Neuronal stem cell (in vitro differentiated cells): ENCODE measurements around the gene GAD1. TPM values are rescaled to one million over a fixed set of nuclear protein-coding genes. Genes with fewer than 3 reads are reported as not detected.
A peak's percentile ranks its signal among the peaks of the same experiment; 100 is the strongest.

Experiments
- DNase-seq: peaks from one replicate; pipeline ENCODE4 v3.0.0-alpha.2; 2013; ENCODE audit warnings: low spot score
- H2AFZ ChIP-seq: one replicate; pipeline ENCODE4 v1.6.1; 2013; ENCODE audit warnings: mild to moderate bottlenecking, low read length, inconsistent platforms
- H2AK5ac ChIP-seq: 2 replicates; pipeline ENCODE4 v1.6.1; 2013; ENCODE audit warnings: low read depth, mild to moderate bottlenecking, inconsistent platforms, low read length, moderate library complexity, mixed read lengths
- H2BK120ac ChIP-seq: 2 replicates; pipeline ENCODE4 v1.6.1; 2013; ENCODE audit warnings: low read depth, mild to moderate bottlenecking, inconsistent platforms, low read length, moderate library complexity, mixed read lengths
- H2BK12ac ChIP-seq: one replicate; pipeline ENCODE4 v1.6.1; 2013; ENCODE audit warnings: low read length, inconsistent platforms
- H2BK15ac ChIP-seq: 2 replicates; pipeline ENCODE4 v1.6.1; 2013; ENCODE audit warnings: mild to moderate bottlenecking, low read length, inconsistent platforms, mixed read lengths
- H2BK5ac ChIP-seq: one replicate; pipeline ENCODE4 v1.6.1; 2013; ENCODE audit warnings: inconsistent platforms, mild to moderate bottlenecking, low read length, moderate library complexity
- H3K14ac ChIP-seq: one replicate; pipeline ENCODE4 v1.6.1; 2013; ENCODE audit warnings: low read length, inconsistent platforms
- H3K18ac ChIP-seq: 2 replicates; pipeline ENCODE4 v1.6.1; 2013; ENCODE audit warnings: low read length, inconsistent platforms
- H3K23ac ChIP-seq: 2 replicates; pipeline ENCODE4 v1.6.1; 2013; ENCODE audit warnings: low read depth, mild to moderate bottlenecking, mixed read lengths, low read length, inconsistent platforms; ENCODE audit not compliant: poor library complexity
- H3K27ac ChIP-seq: replicated peaks from 3 replicates; pipeline ENCODE4 v1.5.1; 2013; ENCODE audit warnings: low read length, inconsistent platforms
- H3K27me3 ChIP-seq, 3 experiments: 2 replicates each; pipeline ENCODE4 v1.6.1; 2013; ENCODE audit warnings: low read length in 3 of 3, mild to moderate bottlenecking in 2 of 3, inconsistent platforms in 1 of 3, low read depth in 1 of 3, mixed read lengths in 1 of 3, moderate library complexity in 1 of 3; ENCODE audit not compliant: control insufficient read depth in 3 of 3, insufficient read depth in 3 of 3
- H3K36me3 ChIP-seq, 2 donors: replicated peaks in 1 of 2; 2 replicates each; pipeline ENCODE4 v1.6.1; 2013; ENCODE audit warnings: low read length in 2 of 2; ENCODE audit not compliant: control insufficient read depth in 2 of 2, insufficient read depth in 2 of 2
- H3K4ac ChIP-seq: 2 replicates; pipeline ENCODE4 v1.6.1; 2013; ENCODE audit warnings: inconsistent platforms, mild to moderate bottlenecking, low read length, moderate library complexity
- H3K4me1 ChIP-seq, 2 donors: 1 replicate in 1 of 2; 2 replicates in 1 of 2; pipeline ENCODE4 v1.6.1; 2013; ENCODE audit warnings: low read length in 2 of 2, low read depth in 1 of 2; ENCODE audit not compliant: control insufficient read depth in 2 of 2, insufficient read depth in 1 of 2
- H3K4me2 ChIP-seq: one replicate; pipeline ENCODE4 v1.6.1; 2013; ENCODE audit warnings: mild to moderate bottlenecking, low read length, inconsistent platforms; ENCODE audit not compliant: insufficient read depth, poor library complexity, severe bottlenecking
- H3K4me3 ChIP-seq, 2 donors: 2 replicates each; pipeline ENCODE4 v1.5.1; 2013; ENCODE audit warnings: low read length in 2 of 2, mild to moderate bottlenecking in 2 of 2, inconsistent platforms in 1 of 2, moderate library complexity in 1 of 2
- H3K79me1 ChIP-seq: one replicate; pipeline ENCODE4 v1.6.1; 2013; ENCODE audit warnings: low read depth, mild to moderate bottlenecking, inconsistent platforms, low read length, moderate library complexity
- H3K9ac ChIP-seq: one replicate; pipeline ENCODE4 v1.6.1; 2013; ENCODE audit warnings: mild to moderate bottlenecking, low read depth, low read length, inconsistent platforms; ENCODE audit not compliant: poor library complexity
- H3K9me3 ChIP-seq, 2 donors: replicated peaks in 1 of 2; 2 replicates each; pipeline versions ENCODE3 to v1.6.1; 2013; ENCODE audit warnings: low read length in 2 of 2, mild to moderate bottlenecking in 2 of 2, inconsistent platforms in 1 of 2, low read depth in 1 of 2, mixed read lengths in 1 of 2, moderate library complexity in 1 of 2; ENCODE audit not compliant: control insufficient read depth in 2 of 2, insufficient read depth in 1 of 2
- H4K8ac ChIP-seq: one replicate; pipeline ENCODE4 v1.6.1; 2013; ENCODE audit warnings: low read depth, mild to moderate bottlenecking, inconsistent platforms, low read length, moderate library complexity
- H4K91ac ChIP-seq: one replicate; pipeline ENCODE4 v1.6.1; 2013; ENCODE audit warnings: low read length, low read depth, mild to moderate bottlenecking, inconsistent platforms; ENCODE audit not compliant: poor library complexity
- WGBS, 2 donors: extraction: QIAGEN DNeasy Blood & Tissue Kit; methylation state at CpG; one replicate each; pipeline ENCODE4 v1.1.7; 2013; ENCODE audit warnings: missing lambda C conversion rate in 2 of 2, mixed read lengths in 1 of 2; ENCODE audit not compliant: insufficient read length in 2 of 2, insufficient replicate concordance in 1 of 2; ENCODE audit errors: extremely low coverage in 2 of 2; 5-methylcytosine and 5-hydroxymethylcytosine counted together
- polyA plus RNA-seq, 2 experiments: library from polyadenylated mRNA; stranded (reverse); fragments of 200-250 nt; gene quantifications; one replicate each; pipeline ENCODE4 v1.2.3, GENCODE V29; 2013

The GAD1 gene
- 0.08 TPM for polyA plus RNA-seq (2013, experiment 1 of 2)
- polyA plus RNA-seq (2013, experiment 2 of 2): 0.14 TPM

GRCh38 chr2:170816504-170817092 lies at the start of gene GAD1:
TSS of gene GAD1 (plus strand) at chr2:170816887. CDS start at chr2:170818592, 1,705 bp downstream.
- Histone ChIP-seq H3K9ac (peak within 1 kb of the TSS; percentile 46), H3K4me1 (peaks cover 18 to 20% of the 10 kb centered on the region in 2 donors), H2BK120ac (no peak within 1 kb of the TSS), H2AK5ac (no peak within 1 kb of the TSS), H3K23ac (peak within 1 kb of the TSS; percentile 12), H3K79me1 (no peaks in the 10 kb centered on the region), H4K8ac (no peak within 1 kb of the TSS), H3K27ac (no peak within 1 kb of the TSS), H2AFZ (peak within 1 kb of the TSS; percentile 95), H2BK5ac (no peak within 1 kb of the TSS), H3K18ac (peak within 1 kb of the TSS; percentile 60), H3K36me3 (no peaks in the 10 kb centered on the region), H3K27me3 (peaks cover 46 to 87% (median 86%) of the 10 kb centered on the region in 3 experiments), H3K4me2 (peak within 1 kb of the TSS; percentile 95), H2BK12ac (no peak within 1 kb of the TSS), H3K14ac (no peak within 1 kb of the TSS), H3K4ac (no peak within 1 kb of the TSS), H3K9me3 (peaks cover 0 to 3% of the 10 kb centered on the region in 2 donors), H3K4me3 (peak within 1 kb of the TSS; percentile 31 to 69), H4K91ac (no peak within 1 kb of the TSS), H2BK15ac (no peak within 1 kb of the TSS)
- DNase-seq: peak; percentile 33
- no CpG with 5 or more reads among the region's 49 CpGs for WGBS, 2 donors

GRCh38 chr2:170770008-170770605 lies 46.6 kb upstream of the GAD1 start, which contains the start of gene ERICH2:
TSS of gene ERICH2 (plus strand) at chr2:170770378. CDS start at chr2:170770682, 304 bp downstream.
- Histone ChIP-seq H3K4me2 (peak within 1 kb of the TSS; percentile 87), H3K9me3 (no peaks in the 10 kb centered on the region), H4K8ac (no peak within 1 kb of the TSS), H3K23ac (peak within 1 kb of the TSS; percentile 76), H3K27me3 (peaks cover 0 to 31% (median 0%) of the 10 kb centered on the region in 3 experiments), H2AK5ac (no peak within 1 kb of the TSS), H4K91ac (no peak within 1 kb of the TSS), H3K9ac (peak within 1 kb of the TSS; percentile 87), H2BK120ac (no peak within 1 kb of the TSS), H3K14ac (peak within 1 kb of the TSS; percentile 98), H3K4me3 (peak within 1 kb of the TSS; percentile 52 to 91), H3K18ac (peak within 1 kb of the TSS; percentile 91), H2BK12ac (peak within 1 kb of the TSS; percentile 73), H2BK5ac (peak within 1 kb of the TSS; percentile 93), H2BK15ac (peak within 1 kb of the TSS; percentile 67), H3K4ac (peak within 1 kb of the TSS; percentile 89), H2AFZ (peak within 1 kb of the TSS; percentile 98), H3K4me1 (no peaks in the 10 kb centered on the region), H3K79me1 (peaks cover 2% of the 10 kb centered on the region), H3K36me3 (peaks cover 0 to 1% of the 10 kb centered on the region in 2 donors), H3K27ac (peak within 1 kb of the TSS; percentile 46)
- peak; percentile 65 for DNase-seq
- no CpG with 5 or more reads among the region's 13 CpGs for WGBS, 2 donors

- H3K27ac ChIP-seq: peak overlapping the region; percentile 46
- H3K9me3 ChIP-seq: no peaks in the 10 kb centered on the region
- DNase-seq: peak; percentile 67
- H3K18ac ChIP-seq: peak overlapping the region; percentile 91
- H3K4me1 ChIP-seq: no peaks in the 10 kb centered on the region
- no peaks in the 10 kb centered on the region for H3K36me3 ChIP-seq
- H2BK120ac ChIP-seq: no peak overlapping the region
- peak overlapping the region; percentile 67 for H2BK15ac ChIP-seq
- H3K4ac ChIP-seq: peak overlapping the region; percentile 89
- H3K4me2 ChIP-seq: peak overlapping the region; percentile 87
- H3K4me3 ChIP-seq: peak overlapping the region; percentile 52 to 91
- peak overlapping the region; percentile 73 for H2BK12ac ChIP-seq
- no CpG with 5 or more reads among the region's 82 CpGs for WGBS, 2 donors
- peaks cover 2% of the 10 kb centered on the region for H3K79me1 ChIP-seq
- H3K23ac ChIP-seq: peak overlapping the region; percentile 76
- no peak overlapping the region for H4K91ac ChIP-seq
- H3K27me3 ChIP-seq: peaks cover 0 to 31% (median 0%) of the 10 kb centered on the region in 3 experiments
- H3K9ac ChIP-seq: peak overlapping the region; percentile 87
- H2AFZ ChIP-seq: peak overlapping the region; percentile 98
- no peak overlapping the region for H2AK5ac ChIP-seq
- H4K8ac ChIP-seq: no peak overlapping the region
- H3K14ac ChIP-seq: peak overlapping the region; percentile 98
- H2BK5ac ChIP-seq: peak overlapping the region; percentile 93
Measured at GRCh38 chr2:170770606-170771420, 45.9 kb upstream of the GAD1 start.
